ENCODE data around the gene MGST2.
"Not testable (repeated sequence)": the region's sequence is repeated elsewhere in the genome, so short reads cannot be mapped to it uniquely, and the experiment has no call there.

MGST2 gene

GRCh38 chr4:139665690-139666529, at the start of gene MGST2:
Gene MGST2, plus strand, starts transcription at chr4:139665819. Its CDS starts 201 bp downstream, at chr4:139666020.
- no peak for DNase-seq (ENCODE audit: low read depth)

- DNase-seq (ENCODE audit: low read depth), result no peak
Measured at GRCh38 chr4:139617702-139618490, 47.7 kb upstream of the MGST2 start.

DNA sequence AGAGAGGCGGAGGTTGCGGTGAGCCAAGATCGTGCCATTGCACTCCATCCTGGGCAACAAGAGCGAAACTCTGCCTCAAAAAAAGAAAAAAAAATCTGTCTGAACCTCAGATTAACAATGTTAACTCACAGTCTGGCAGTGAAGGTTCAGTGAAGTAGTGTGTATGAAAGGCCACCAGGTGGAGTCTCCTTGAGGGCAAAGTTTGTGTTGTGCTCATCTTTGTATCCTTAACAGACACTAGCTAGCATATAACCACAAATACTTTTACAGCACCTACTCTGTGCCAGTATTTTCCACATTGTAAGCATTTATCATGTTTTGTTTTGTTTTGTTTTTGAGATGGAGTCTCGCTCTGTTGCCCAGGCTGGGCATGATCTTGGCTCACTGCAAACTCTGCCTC, 46.0 kb upstream of the MGST2 start:
- no peak for DNase-seq (ENCODE audit: low read depth)

DNA sequence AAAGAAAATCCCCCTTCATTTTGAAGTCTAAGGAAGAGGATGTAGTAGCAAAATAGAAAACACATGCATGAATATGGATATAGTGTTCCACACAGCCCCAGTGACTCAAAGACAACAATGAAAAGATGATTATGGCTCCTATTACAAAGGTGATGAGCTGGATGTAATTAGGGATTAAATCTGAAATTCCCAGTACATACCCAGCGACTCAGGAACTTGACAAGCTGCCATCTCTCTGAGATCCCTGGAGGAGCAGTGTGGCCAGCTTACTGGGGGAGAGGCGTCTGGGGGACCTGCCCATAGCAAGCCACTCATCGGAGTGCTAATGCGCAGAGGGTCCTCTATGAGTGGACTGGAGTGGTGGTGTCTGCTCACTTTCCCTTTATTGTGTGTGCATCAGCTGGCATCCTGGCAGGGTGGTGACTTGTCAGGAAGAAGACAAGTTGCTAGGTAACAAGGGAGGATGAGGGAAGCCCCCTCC, 42.7 kb upstream of the MGST2 start:
- DNase-seq (ENCODE audit: low read depth), result no peak

GRCh38 chr4:139624441-139625092, 41.1 kb upstream of the MGST2 start:
- no peak for DNase-seq (ENCODE audit: low read depth)

DNA sequence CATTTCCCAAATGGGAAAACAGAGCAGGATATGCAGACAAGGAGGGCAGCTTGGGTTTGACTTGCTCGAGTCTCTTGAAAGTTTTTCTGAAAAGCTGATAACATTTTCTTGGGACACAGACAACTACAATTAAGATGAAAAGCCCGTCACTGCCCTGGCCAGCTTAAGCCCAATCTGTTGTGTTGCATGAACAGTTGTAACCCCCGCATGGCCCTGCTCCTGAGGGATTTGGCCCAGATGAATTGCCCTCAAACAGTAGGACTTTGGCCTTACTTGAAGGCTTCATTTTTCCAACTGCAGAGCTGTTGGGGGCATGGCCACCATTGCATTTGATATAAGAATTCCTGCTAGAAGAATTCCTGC, 40.5 kb upstream of the MGST2 start:
- DNase-seq (ENCODE audit: low read depth), result no peak

- DNase-seq (ENCODE audit: low read depth), result no peak
Measured at GRCh38 chr4:139625482-139625881, 40.1 kb upstream of the MGST2 start.

- DNase-seq (ENCODE audit: low read depth), result no peak
Measured at GRCh38 chr4:139628184-139629012, 37.2 kb upstream of the MGST2 start.

- DNase-seq (ENCODE audit: low read depth), result no peak
Measured at GRCh38 chr4:139629436-139630125, 36.0 kb upstream of the MGST2 start.

DNA sequence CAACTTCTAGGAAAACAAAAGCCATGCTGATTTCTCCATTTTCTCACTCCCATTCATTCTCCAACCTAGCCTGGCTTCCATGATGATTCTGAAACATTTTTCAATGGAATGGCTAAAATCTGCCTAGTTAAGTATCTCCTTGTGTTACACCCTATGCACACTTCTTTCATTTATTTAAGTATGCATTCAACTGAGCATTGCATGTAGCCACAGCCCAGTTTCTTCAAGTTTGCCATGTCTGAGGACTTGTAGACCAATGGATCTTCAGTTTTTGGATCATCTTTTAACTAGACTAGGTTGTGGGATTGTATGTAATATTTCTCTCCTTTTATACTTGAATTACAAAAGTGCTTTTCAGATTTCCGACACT, 35.5 kb upstream of the MGST2 start:
- no peak for DNase-seq (ENCODE audit: low read depth)

- no peak for DNase-seq (ENCODE audit: low read depth)
Measured at GRCh38 chr4:139630991-139631390, 34.6 kb upstream of the MGST2 start.

GRCh38 chr4:139631791-139632190, 33.8 kb upstream of the MGST2 start:
- no peak for DNase-seq (ENCODE audit: low read depth)

GRCh38 chr4:139632739-139633138, 32.9 kb upstream of the MGST2 start:
- DNase-seq (ENCODE audit: low read depth), result not testable (repeated sequence)

DNA sequence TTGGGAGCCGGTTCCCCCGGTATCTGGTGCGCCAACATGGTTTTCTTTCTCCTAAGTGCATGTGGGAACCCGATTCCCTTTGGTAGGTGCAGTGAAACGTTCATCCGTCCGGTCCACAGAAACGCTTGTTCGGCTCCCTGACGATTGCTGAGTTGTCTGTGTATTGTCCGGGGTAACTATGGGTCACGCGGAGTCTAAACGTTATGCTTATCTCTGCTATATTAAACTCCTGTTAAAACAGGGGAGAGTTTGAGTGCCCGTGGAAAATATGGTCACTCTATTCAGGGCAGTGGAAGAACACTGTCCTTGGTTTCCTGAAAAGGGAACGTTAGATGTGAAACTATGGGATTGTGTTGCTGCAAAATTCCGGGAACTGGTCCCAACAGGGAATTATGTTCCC, 32.4 kb upstream of the MGST2 start:
- no peak for DNase-seq (ENCODE audit: low read depth)

DNA sequence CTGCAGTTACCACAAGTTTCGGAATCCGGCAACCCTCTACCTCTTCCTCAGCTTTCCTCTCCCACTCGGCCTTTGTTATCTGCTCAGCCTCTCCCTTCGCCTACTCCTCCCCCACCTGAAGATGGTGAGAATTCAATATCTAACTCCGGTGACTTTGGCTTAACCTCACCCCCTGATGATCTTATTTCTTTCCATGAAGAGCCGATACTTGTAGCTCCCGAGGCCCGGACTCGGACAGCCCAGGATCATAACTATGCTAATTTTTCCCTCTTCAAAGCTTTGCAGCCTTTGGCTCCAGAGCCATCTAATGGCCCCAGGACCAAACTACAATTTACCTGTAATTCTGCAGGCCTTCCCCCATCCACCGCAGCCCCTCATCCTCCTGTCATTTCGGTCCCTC, 32.0 kb upstream of the MGST2 start:
- DNase-seq (ENCODE audit: low read depth), result no peak

DNA sequence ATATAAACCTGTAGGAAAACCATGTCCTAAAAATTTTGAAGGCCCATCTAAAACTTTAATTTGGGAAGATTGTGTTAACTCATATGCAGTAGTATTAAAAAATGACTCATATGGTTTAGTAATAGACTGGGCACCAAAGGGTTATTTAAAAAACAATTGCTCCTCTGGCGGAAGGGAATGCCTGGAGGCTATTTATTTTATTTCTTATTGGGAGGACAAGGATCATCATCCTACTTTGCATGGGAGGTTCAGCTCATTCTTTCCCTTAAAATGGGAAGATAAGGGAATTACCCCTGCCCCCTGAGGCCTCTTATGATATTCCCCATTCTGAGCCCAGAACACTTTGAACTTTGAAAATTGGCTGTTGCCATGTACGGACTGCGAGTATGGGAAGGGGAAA, 29.7 kb upstream of the MGST2 start:
- no peak for DNase-seq (ENCODE audit: low read depth)

GRCh38 chr4:139638306-139638705, 27.3 kb upstream of the MGST2 start:
- not testable (repeated sequence) for DNase-seq (ENCODE audit: low read depth)

DNA sequence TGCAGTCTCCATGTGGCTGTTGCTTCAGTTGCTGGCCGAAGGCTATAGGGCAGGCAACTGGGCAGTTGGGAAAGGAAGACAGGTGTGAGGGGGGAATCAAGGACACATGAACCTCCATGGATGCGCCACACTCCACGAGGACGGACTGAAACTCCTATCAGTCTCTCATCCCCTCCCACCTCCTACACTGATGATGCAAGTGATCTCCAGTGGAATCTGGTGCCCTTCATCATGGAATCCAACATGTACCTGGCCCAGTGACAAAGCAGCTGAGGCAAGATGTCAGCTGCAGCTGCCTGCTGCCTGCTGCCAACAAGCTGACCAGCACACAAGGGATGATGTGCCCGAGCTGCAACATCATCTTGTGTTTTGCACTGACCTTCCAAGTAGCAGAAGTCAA, 26.0 kb upstream of the MGST2 start:
- DNase-seq (ENCODE audit: low read depth), result no peak

- no peak for DNase-seq (ENCODE audit: low read depth)
Measured at GRCh38 chr4:139641218-139641617, 24.4 kb upstream of the MGST2 start.

GRCh38 chr4:139642364-139642763, 23.3 kb upstream of the MGST2 start:
- DNase-seq (ENCODE audit: low read depth), result no peak

Data from fibroblast of the conjunctiva (primary cell).